Measurements from ENCODE around the gene RICTOR.

The RICTOR gene

GRCh38 chr5:38888041-38888440 lies 186.2 kb downstream of the RICTOR start:
- no peak for DNase-seq (ENCODE audit: low read depth)
